GM20000 (cell line): Measurements from ENCODE around the gene PLA1A.
A peak's percentile ranks its signal among the peaks of the same experiment; 100 is the strongest.

Experiments
- DNase-seq: peaks from one replicate; pipeline ENCODE4 v3.0.0; 2012; ENCODE audit warnings: low spot score
- TF ChIP-seq, protein P1 (sequence below): IDR thresholded peaks from 2 replicates; pipeline ENCODE4 v1.5.1; 2012; ENCODE audit warnings: mild to moderate bottlenecking, control low read depth; ENCODE audit errors: extremely low read depth, missing control alignments

The PLA1A gene

DNA sequence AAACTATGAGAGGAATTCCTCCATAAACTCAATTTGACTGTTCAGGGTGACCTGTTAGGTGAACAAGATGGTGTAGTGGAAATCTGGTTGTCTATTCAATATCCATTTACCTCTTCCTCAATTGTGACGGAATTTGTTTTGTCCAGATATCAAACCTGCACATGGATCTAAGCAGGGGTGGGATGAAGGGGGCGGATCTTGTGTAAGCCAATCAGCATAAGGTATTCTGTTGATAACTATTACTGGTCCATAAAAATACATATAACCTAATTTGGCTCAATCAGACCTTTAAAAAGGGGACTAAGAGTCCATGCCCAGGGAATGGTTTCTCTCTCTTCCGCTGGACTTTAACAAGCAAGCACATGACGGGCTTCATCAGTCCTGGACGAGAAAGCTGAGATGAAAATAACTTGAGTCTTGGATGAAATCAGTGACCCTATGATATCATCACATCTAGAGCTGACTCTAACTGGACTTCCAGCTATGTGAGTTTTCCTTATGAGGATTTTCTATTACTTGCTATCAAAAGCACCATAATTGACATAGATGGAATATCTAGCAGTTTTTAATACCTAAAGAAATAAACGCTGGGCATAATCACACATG, 68.4 kb downstream of the PLA1A start:
- TF ChIP-seq, protein P1, sequence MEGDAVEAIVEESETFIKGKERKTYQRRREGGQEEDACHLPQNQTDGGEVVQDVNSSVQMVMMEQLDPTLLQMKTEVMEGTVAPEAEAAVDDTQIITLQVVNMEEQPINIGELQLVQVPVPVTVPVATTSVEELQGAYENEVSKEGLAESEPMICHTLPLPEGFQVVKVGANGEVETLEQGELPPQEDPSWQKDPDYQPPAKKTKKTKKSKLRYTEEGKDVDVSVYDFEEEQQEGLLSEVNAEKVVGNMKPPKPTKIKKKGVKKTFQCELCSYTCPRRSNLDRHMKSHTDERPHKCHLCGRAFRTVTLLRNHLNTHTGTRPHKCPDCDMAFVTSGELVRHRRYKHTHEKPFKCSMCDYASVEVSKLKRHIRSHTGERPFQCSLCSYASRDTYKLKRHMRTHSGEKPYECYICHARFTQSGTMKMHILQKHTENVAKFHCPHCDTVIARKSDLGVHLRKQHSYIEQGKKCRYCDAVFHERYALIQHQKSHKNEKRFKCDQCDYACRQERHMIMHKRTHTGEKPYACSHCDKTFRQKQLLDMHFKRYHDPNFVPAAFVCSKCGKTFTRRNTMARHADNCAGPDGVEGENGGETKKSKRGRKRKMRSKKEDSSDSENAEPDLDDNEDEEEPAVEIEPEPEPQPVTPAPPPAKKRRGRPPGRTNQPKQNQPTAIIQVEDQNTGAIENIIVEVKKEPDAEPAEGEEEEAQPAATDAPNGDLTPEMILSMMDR: no peak

DNA sequence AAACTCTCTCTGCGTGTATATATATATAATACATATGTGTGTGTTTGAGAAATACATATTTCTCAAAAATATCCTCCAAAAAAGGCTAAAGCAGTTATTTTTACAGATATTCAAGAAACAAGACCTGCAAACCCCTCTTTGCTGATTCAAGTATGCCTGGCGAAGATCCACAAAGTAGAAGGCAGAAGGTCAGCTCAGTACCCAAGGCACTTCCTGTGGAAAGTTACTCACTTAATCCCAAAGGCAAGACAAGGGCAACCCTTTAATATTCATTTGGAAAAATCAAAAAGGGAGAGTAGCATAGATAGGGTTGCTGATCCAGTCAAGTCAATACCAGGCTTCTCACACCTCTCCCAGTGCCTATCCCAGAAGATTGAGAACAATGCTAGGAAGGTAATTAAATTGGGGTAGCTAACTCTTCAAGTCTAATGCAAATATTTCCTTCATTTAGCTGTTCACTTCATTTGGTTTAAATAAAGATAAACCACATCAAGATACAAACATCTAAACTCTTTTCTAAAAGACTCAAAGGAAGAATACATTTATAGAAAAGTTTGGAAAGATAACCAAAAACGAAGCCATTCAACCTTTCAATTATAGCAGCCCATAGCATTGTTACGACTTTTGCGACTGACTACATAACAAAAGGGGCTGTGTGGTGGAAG, 72.4 kb downstream of the PLA1A start:
- no peak for DNase-seq

More for the DNA sequence above, 68.4 kb downstream of the PLA1A start:
- DNase-seq: no peak

DNA sequence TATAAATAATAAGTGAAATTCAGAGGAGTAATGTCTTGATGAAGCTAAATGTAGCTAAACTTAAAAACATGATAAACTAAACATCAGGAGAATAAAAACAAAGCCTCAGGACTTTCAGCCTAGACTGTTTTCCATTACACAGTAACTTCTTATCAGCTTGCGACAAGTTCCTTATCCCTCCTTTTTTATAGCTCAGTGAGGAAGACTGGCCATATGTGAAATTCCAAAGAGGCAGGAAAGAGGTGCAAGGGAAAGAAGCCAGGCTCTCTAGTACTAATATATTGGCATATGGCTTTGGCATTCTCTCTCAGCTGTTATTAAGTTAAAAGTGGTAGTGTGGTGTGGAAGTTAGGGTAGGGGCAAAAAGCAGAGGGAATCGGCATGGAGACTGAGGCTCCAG, 75.1 kb downstream of the PLA1A start:
- TF ChIP-seq, protein P1: no peak
- DNase-seq: no peak

More for the DNA sequence above, 72.4 kb downstream of the PLA1A start:
- TF ChIP-seq, protein P1: no peak

DNA sequence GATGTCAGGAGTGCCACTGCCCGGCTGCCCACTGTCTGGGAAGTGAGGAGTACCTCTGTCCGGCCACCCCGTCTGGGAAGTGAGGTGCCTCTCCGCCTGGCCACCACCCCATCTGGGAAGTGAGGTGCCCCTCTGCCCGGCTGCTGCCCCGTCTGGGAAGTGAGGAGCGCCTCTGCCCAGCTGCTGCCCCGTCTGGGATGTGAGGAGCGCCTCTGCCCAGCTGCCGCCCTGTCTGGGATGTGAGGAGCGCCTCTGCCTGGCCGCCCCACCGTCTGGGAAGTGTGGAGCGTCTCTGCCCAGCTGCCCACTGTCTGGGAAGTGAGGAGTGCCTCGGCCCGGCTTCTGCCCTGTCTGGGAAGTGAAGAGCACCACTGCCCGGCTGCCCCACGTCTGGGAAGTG, 76.2 kb downstream of the PLA1A start:
- no peak for DNase-seq
- TF ChIP-seq, protein P1: no peak

DNA sequence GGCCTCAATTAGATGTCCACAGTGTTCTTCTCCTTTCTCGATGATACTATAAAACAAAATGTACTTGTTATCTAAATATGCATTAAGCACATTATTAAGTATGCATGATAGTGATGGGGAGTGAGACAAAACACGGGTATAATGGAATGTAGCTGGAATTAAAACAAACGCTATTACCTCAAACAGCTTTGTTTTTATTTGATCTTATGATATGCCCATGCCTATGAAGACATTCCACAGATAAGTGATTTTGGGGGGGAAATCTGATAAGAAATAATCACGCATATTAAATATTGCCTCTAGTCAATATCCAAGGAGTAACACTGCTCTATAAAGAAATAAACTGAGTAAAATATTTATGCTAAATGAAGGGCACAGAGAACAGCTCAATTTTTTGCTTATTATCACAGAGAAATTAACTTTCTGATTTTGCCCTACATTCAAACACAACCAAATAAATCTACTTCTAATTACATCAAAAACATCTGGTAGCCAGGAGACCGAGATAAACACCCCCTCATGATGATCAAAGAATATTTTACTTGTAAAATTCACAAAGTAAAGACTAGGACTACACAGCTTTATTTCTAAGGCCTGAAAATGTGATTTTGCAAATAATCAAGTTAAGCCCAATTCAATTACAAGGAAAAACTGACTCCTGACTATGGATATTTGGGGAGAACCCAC, 77.6 kb downstream of the PLA1A start:
- no peak for DNase-seq
- TF ChIP-seq, protein P1: no peak

DNA sequence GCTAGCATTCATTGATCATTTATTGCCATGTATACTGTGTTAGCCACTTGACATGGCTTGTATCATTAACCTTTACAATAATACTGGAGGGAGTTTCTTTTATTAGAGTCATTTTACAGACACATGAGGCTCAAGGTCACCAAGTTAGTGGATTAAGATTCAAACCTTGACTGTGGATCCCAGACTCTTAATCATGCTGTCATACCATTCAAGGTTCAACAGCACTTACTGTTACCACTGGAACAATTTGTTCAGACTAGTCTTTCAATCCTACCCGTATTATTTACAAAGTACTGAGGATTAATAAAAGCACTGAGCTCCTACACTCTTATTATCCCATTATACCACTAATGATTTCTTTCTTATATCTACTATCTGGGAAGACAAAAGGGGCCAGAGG, 78.3 kb downstream of the PLA1A start:
- no peak for DNase-seq
- TF ChIP-seq, protein P1: no peak

DNA sequence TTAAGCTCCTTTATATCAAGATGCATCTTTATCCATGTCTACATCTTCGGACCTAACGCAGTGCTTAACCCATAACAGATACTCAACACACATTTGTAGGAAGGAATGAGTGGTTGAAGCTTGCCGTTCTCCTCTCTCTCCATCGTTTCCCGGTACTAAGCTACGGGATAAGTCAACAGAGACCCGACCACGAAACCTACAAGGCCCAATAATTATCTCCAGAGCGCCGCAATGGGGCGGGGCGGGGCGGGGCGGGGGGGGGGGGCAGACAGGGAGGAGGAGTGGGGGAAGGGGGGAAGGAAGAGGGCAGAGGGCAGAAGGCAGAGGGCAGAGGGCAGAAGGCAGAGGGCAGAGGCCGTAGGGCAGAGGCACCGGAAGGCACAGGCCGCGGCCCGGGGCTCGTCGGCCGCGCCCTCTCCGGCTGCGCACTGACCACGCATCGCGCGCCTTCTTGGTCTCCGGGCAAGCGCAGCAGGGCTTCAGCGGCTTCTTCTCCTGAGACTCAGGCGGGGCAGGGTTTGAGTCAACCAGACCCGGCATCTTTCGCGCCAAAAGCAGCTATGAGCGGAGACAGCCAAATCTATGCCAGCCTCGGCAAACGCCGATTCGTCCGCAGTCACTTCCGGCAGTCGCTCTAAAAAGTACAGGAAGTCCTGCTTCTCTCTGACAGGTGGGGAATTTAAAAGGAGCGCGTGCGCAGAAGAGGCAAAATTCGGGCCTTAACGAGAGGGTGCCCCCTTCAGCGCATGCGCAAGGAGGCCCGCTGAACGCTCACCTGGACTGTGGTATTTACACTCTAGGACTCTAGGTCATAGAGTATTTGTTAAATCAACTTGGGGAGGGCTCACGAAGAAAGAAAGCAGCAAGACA, 79.3 kb downstream of the PLA1A start, which contains the start of gene COX17:
Gene COX17, minus strand, starts transcription at position 636 of the 870 bp plus-strand sequence. Its CDS starts 96 bp downstream, at position 540.
- TF ChIP-seq, protein P1: no peak
- peak; percentile 94 for DNase-seq
